Lower leg skin (tissue), 4 donors: ENCODE measurements around the gene KCNK3. TPM values are rescaled to one million over a fixed set of nuclear protein-coding genes. Genes with fewer than 3 reads are reported as not detected.
"Not testable (repeated sequence)": the region's sequence is repeated elsewhere in the genome, so short reads cannot be mapped to it uniquely, and the experiment has no call there.

Experiments used
- DNase-seq, 2 donors: peaks; one replicate each; pipeline ENCODE4 v3.0.0-alpha.2; 2019; ENCODE audit warnings: low spot score in 2 of 2
- H3K4me3 ChIP-seq: fragments of 200-600 bp; sonication (generic); 2 replicates; pipeline ENCODE4 v1.5.1; 2017; ENCODE audit warnings: mild to moderate bottlenecking, low read depth; ENCODE audit not compliant: poor library complexity, severe bottlenecking
- CTCF ChIP-seq, 3 donors: fragments of 450-650 bp; IDR thresholded peaks; one replicate each; pipeline ENCODE4 v1.5.1; 2016; ENCODE audit warnings: antibody characterized with exemption in 3 of 3, mild to moderate bottlenecking in 3 of 3, moderate library complexity in 2 of 3
- POLR2A ChIP-seq, 2 donors: fragments of 450-650 bp; IDR thresholded peaks; one replicate each; pipeline ENCODE4 v1.6.1; 2016 to 2017; ENCODE audit warnings: antibody characterized with exemption in 2 of 2, mild to moderate bottlenecking in 1 of 2, moderate library complexity in 1 of 2
- WGBS, 2 donors: methylation state at CpG; one replicate each; pipeline ENCODE4 v1.1.5; 2018; 5-methylcytosine and 5-hydroxymethylcytosine counted together
- intact Hi-C: fragments of 100-400 bp; cut with DNase I; formaldehyde crosslinking; loops from one replicate; pipeline ENCODE4 v1.15.0; 2023; ENCODE audit warnings: low total_unique reads
- total RNA-seq, 4 donors: library from RNA; depleted of rRNA; stranded (reverse); fragments of >200 nt; gene quantifications; one replicate each; pipeline ENCODE4 v1.1.0, GENCODE V29; 2016

Gene KCNK3
- total RNA-seq, 4 donors from 2014 or later, result 0.42 to 3.1 (median 0.69) TPM; not detected in 1

- intact Hi-C loops, result no loop called here
- TF ChIP-seq POLR2A (IDR thresholded peaks at IDR 0.05) (no peak), CTCF (IDR thresholded peaks at IDR 0.05) (no peak)
- no peak overlapping the region for H3K4me3 ChIP-seq
- peak in 1 of 2 donors; percentile 26 for DNase-seq
- WGBS, 2 donors, result 63 to 71% methylated on average over 7 of the region's 7 CpGs
Observed at GRCh38 chr2:26651799-26652198, 40.7 kb upstream of the KCNK3 start.

GRCh38 chr2:26652361-26653041 is 40.0 kb upstream of the KCNK3 start:
- TF ChIP-seq CTCF (IDR thresholded peaks at IDR 0.05), result no peak
- no peak overlapping the region for H3K4me3 ChIP-seq
- DNase-seq, result peak in 1 of 2 donors; percentile 85
- intact Hi-C loops, result no loop called here
- WGBS, 2 donors, result 55 to 58% methylated on average over 10 to 12 of the region's 12 CpGs

- DNase-seq, result peak in 1 of 2 donors; percentile 65
- WGBS, 2 donors, result 86 to 88% methylated on average over 13 of the region's 13 CpGs
- intact Hi-C loops, result no loop called here
- no peak overlapping the region for H3K4me3 ChIP-seq
- TF ChIP-seq CTCF (IDR thresholded peaks at IDR 0.05), result no peak
Observed at GRCh38 chr2:26653207-26654060, 39.1 kb upstream of the KCNK3 start.

GRCh38 chr2:26654061-26654340 is 38.5 kb upstream of the KCNK3 start:
- intact Hi-C loops, result no loop called here
- no peak for TF ChIP-seq CTCF (IDR thresholded peaks at IDR 0.05)
- no peak for TF ChIP-seq POLR2A (IDR thresholded peaks at IDR 0.05)
- DNase-seq, result peak in 1 of 2 donors; percentile 49
- WGBS, 2 donors, result 66 to 81% methylated on average over 3 of the region's 3 CpGs
- no peak overlapping the region for H3K4me3 ChIP-seq

GRCh38 chr2:26655120-26655519 is 37.4 kb upstream of the KCNK3 start:
- intact Hi-C loops, H3K4me3 ChIP-seq, DNase-seq: not testable (repeated sequence)
- WGBS, 2 donors, result 50 to 78% methylated on average over 1 of the region's 1 CpG

GRCh38 chr2:26655611-26656195 is 36.8 kb upstream of the KCNK3 start:
- 86 to 92% methylated on average over 9 of the region's 9 CpGs for WGBS, 2 donors
- intact Hi-C loops, result no loop called here
- peak in 1 of 2 donors; percentile 52 for DNase-seq
- TF ChIP-seq CTCF (IDR thresholded peaks at IDR 0.05), result no peak
- no peak for TF ChIP-seq POLR2A (IDR thresholded peaks at IDR 0.05)
- H3K4me3 ChIP-seq, result no peak overlapping the region
